Small intestine (tissue), 7 donors: ENCODE measurements around the gene AUTS2. TPM values are rescaled to one million over a fixed set of nuclear protein-coding genes. Genes with fewer than 3 reads are reported as not detected.
A peak's percentile ranks its signal among the peaks of the same experiment; 100 is the strongest.

Experiments used
- DNase-seq, 2 donors: peaks; one replicate each; pipeline versions ENCODE4 v3.0.0 to v3.0.0-alpha.2; 2013
- FAIRE-seq: peaks from 2 replicates; lab custom pipeline; 2012; peaks lifted over from hg19 to GRCh38; lab: Jason Lieb, UNC
- H3K27ac ChIP-seq, 3 donors: one replicate each; pipeline ENCODE4 v1.5.1; 2013; ENCODE audit warnings: low read length in 2 of 3, mild to moderate bottlenecking in 2 of 3, control low read depth in 1 of 3, inconsistent platforms in 1 of 3, low read depth in 1 of 3, moderate library complexity in 1 of 3
- H3K27me3 ChIP-seq, 3 donors: one replicate each; pipeline ENCODE4 v1.6.1; 2013; ENCODE audit warnings: low read length in 3 of 3, inconsistent platforms in 1 of 3; ENCODE audit not compliant: control insufficient read depth in 3 of 3, insufficient read depth in 3 of 3
- H3K36me3 ChIP-seq, 3 donors: one replicate each; pipeline ENCODE4 v1.6.1; 2013; ENCODE audit warnings: low read length in 3 of 3, inconsistent platforms in 1 of 3, low read depth in 1 of 3, mild to moderate bottlenecking in 1 of 3, moderate library complexity in 1 of 3; ENCODE audit not compliant: control insufficient read depth in 3 of 3, insufficient read depth in 2 of 3
- H3K4me1 ChIP-seq, 3 donors: one replicate each; pipeline ENCODE4 v1.6.1; 2013; ENCODE audit warnings: low read length in 2 of 3, inconsistent platforms in 1 of 3, low read depth in 1 of 3, mild to moderate bottlenecking in 1 of 3, moderate library complexity in 1 of 3; ENCODE audit not compliant: control insufficient read depth in 3 of 3, insufficient read depth in 2 of 3
- H3K4me3 ChIP-seq, 3 donors: one replicate each; pipeline ENCODE4 v1.5.1; 2013; ENCODE audit warnings: low read length in 3 of 3, control low read depth in 1 of 3, inconsistent platforms in 1 of 3, low read depth in 1 of 3, mild to moderate bottlenecking in 1 of 3, moderate library complexity in 1 of 3
- H3K9me3 ChIP-seq, 2 donors: one replicate each; pipeline ENCODE4 v1.6.1; 2013; ENCODE audit warnings: low read depth in 1 of 2, low read length in 1 of 2; ENCODE audit not compliant: control insufficient read depth in 2 of 2, insufficient read depth in 1 of 2
- WGBS, 3 donors: extraction: QIAGEN DNeasy Blood & Tissue Kit; methylation state at CpG; one replicate each; pipeline ENCODE4 v1.1.7; 2013; 5-methylcytosine and 5-hydroxymethylcytosine counted together
- polyA plus RNA-seq, 4 donors: library from polyadenylated mRNA; stranded (reverse) in 3 of 4; unstranded in 1 of 4; fragments of 200-250 nt in 3 of 4; fragments of 120-200 nt in 1 of 4; gene quantifications; one replicate each; pipeline versions ENCODE4 v1.2.1 to v1.2.3, GENCODE V29; 2013
- donor health status: healthy with polysubstance abuse.
- donor health status: control.
- donor health status: control.
- donor health status: Bipolar disorder and iron deficiency.
- donor health status: healthy.

The AUTS2 gene
- polyA plus RNA-seq, 4 donors = 4.9 to 43.5 (median 13.6) TPM

GRCh38 chr7:70421319-70421718, 823.0 kb downstream of the AUTS2 start:
- 85 to 91% (median 89%) methylated on average over 2 of the region's 2 CpGs for WGBS, 3 donors
- Histone ChIP-seq H3K9me3 (no peaks in the 10 kb centered on the region), H3K4me1 (no peaks in the 10 kb centered on the region), H3K27ac (no peak overlapping the region), H3K27me3 (no peaks in the 10 kb centered on the region), H3K36me3 (no peaks in the 10 kb centered on the region), H3K4me3 (no peak overlapping the region)
- FAIRE-seq (no peak), DNase-seq (no peak)

GRCh38 chr7:70426249-70426880, 828.1 kb downstream of the AUTS2 start:
- Histone ChIP-seq H3K4me1 (no peaks in the 10 kb centered on the region), H3K36me3 (no peaks in the 10 kb centered on the region), H3K27me3 (no peaks in the 10 kb centered on the region), H3K27ac (no peak overlapping the region), H3K4me3 (no peak overlapping the region), H3K9me3 (no peaks in the 10 kb centered on the region)
- FAIRE-seq (no peak), DNase-seq (no peak)
- 87 to 92% (median 88%) methylated on average over 12 of the region's 12 CpGs for WGBS, 3 donors

DNA sequence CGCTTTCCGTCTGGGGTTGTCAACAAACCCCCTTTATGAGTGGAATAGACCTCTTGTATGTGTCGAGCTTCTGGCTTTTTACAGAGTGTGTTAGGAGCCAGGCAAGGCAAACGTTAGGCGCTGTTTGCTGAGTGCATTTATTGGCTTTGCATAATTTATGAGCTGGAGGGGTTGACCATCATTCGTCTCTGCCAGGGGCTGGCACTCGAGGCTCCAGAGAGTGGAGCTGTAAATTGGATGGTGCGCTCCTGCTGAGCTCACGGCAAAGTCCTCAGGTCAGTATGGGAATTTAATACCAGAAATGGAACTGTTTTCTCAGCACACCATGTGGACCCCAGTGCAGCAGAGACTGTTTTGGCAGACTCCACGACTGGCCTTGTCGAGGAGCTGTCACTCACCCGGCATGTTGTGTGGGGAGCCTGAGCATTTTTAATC, 834.3 kb downstream of the AUTS2 start:
- Histone ChIP-seq H3K4me3 (no peak overlapping the region), H3K4me1 (no peaks in the 10 kb centered on the region), H3K27me3 (no peaks in the 10 kb centered on the region), H3K36me3 (no peaks in the 10 kb centered on the region), H3K27ac (no peak overlapping the region), H3K9me3 (no peaks in the 10 kb centered on the region)
- DNase-seq (no peak), FAIRE-seq (no peak)
- 87 to 90% (median 88%) methylated on average over 12 of the region's 12 CpGs for WGBS, 3 donors

GRCh38 chr7:70434376-70434775, 836.1 kb downstream of the AUTS2 start:
- WGBS, 3 donors = 12 to 64% (median 52%) methylated on average over 2 of the region's 2 CpGs
- H3K4me3 ChIP-seq = no peak overlapping the region
- H3K27ac ChIP-seq = no peak overlapping the region
- no peaks in the 10 kb centered on the region for H3K36me3 ChIP-seq
- H3K27me3 ChIP-seq = no peaks in the 10 kb centered on the region
- FAIRE-seq = no peak
- H3K4me1 ChIP-seq = no peaks in the 10 kb centered on the region
- no peaks in the 10 kb centered on the region for H3K9me3 ChIP-seq
- peak in 1 of 2 donors; percentile 4 for DNase-seq

- Histone ChIP-seq H3K9me3 (no peaks in the 10 kb centered on the region), H3K4me3 (no peak overlapping the region), H3K27me3 (no peaks in the 10 kb centered on the region), H3K4me1 (no peaks in the 10 kb centered on the region), H3K27ac (no peak overlapping the region), H3K36me3 (no peaks in the 10 kb centered on the region)
- 83 to 91% (median 86%) methylated on average over 1 of the region's 1 CpG for WGBS, 3 donors
- DNase-seq = no peak
- no peak for FAIRE-seq
Observed at GRCh38 chr7:70434821-70435220, 836.5 kb downstream of the AUTS2 start.

DNA sequence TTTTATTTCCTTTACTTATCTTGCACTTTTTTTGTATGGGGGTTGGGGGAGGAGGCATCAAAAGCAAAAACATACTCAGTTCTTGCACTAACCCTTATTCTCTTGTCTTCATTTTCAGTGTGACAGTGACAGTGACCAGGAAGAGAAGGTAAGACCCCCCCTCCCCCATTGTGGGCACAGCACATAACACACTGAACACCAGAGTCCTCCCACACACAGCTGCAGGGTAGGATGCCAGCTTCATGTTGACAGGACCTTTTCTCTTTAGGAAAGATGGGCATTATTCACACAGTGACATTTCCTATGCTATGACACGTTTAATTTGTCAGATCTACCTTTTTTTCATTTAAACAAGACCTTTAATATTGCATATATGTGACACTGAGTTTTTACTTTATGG, 837.4 kb downstream of the AUTS2 start:
- Histone ChIP-seq H3K27me3 (no peaks in the 10 kb centered on the region), H3K4me1 (no peaks in the 10 kb centered on the region), H3K36me3 (no peaks in the 10 kb centered on the region), H3K9me3 (no peaks in the 10 kb centered on the region), H3K27ac (no peak overlapping the region), H3K4me3 (no peak overlapping the region)
- no peak for DNase-seq
- 76 to 79% (median 76%) methylated on average over 1 of the region's 1 CpG for whole genome bisulfite sequencing, 3 donors
- no peak for FAIRE-seq

DNA sequence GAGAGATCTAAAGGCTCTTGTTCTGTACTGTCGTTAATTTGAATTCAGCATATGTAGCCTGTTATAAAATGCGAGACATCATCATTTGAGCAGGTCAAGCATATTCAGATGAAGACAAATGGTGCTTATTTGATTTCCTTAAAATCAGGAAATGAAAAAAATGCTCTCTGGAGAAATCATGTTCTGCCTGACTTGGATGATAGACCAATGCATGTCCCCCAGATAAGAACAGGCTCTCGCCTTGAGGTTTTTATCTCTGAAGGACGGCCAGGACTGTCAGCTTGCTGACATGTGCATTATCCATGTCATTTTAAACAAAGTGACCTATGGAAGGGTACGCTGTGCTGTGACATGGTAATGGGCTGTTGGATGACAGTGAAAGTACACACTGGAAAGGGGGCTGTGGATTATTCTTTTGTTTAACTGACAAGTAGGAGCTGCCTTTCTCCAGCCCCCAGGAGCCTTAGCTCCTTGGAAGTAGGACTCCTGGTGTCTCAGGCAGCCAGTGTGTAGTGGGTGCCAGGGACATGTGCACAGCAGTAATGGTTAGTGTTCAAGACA, 838.6 kb downstream of the AUTS2 start:
- 91 to 94% (median 94%) methylated on average over 5 of the region's 5 CpGs for WGBS, 3 donors
- no peak overlapping the region for H3K27ac ChIP-seq
- H3K36me3 ChIP-seq = no peaks in the 10 kb centered on the region
- no peaks in the 10 kb centered on the region for H3K27me3 ChIP-seq
- H3K4me1 ChIP-seq = no peaks in the 10 kb centered on the region
- FAIRE-seq = no peak
- no peak for DNase-seq
- H3K4me3 ChIP-seq = no peak overlapping the region
- H3K9me3 ChIP-seq = no peaks in the 10 kb centered on the region

DNA sequence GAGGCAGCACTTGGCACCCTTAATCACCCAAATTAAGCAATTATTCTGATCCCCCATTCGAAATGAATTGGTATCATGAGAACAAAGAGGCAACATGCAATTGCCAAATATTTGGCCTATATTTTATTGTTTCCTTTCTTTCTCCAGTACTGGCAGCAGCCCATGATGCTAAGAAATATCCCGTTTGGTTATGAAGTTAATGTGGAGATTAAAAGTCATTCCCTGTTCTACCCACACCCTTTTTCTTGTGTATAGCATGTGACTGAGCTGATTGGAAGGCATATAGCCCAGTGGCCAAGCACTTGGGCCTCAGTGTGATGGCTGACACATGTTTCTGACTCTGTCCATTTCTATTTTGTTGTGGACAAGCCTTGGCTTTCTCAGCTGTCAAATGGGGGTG, 841.4 kb downstream of the AUTS2 start:
- no peak for DNase-seq
- Histone ChIP-seq H3K4me1 (no peaks in the 10 kb centered on the region), H3K36me3 (no peaks in the 10 kb centered on the region), H3K27ac (no peak overlapping the region), H3K9me3 (no peaks in the 10 kb centered on the region), H3K4me3 (no peak overlapping the region), H3K27me3 (no peaks in the 10 kb centered on the region)
- no peak for FAIRE-seq
- 46 to 58% (median 54%) methylated on average over 2 of the region's 2 CpGs for WGBS, 3 donors
